Measurements from ENCODE around the gene MAP1LC3B2. TPM values are rescaled to one million over a fixed set of nuclear protein-coding genes. Genes with fewer than 3 reads are reported as not detected.

MAP1LC3B2 gene
- total and polyA plus RNA-seq, 10 of the 15 experiments (the other 5 are each of a cell fraction or from before 2014, with no cell fraction given), result 0.23 to 2.7 (median 0.72) TPM; not detected in 3

DNA sequence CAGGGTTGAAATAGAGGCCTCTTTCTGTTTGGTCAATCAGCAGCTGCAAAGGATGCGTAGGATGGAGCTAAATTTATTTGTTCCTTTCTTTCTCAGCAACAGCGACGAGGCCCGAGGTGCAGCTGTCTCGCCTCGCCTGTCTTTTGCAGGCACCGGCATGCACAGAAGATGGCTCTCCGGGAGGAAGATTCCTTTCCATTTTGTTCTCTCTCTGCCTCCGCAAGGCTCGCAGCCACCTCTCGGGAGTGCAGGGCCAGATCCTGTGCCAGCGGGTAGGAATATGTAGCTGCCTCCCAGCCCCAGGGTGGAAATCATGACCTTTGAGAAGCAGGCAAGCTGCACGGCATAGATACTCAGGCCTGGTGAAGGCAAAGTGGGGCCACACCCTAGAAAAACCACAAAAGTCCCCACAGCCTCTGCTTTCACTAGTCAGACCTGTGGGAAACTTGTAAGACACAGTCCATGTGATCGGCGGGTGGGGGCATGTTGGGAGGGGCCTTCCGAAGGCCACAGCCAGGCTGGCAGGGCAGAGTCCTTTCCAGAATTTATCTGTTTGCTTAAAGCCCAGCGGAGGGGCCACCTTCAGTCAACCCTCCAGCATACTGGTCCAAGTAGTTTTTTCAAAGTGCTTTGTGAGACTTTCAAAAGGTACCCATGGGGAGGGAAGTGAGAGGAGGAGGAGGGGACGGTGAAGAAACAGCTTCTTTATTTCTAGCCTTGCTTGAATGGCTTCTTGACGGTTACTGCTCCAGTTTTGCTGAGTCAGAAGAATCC lies at the start of gene MAP1LC3B2 (continued):
- TF ChIP-seq, protein P1, sequence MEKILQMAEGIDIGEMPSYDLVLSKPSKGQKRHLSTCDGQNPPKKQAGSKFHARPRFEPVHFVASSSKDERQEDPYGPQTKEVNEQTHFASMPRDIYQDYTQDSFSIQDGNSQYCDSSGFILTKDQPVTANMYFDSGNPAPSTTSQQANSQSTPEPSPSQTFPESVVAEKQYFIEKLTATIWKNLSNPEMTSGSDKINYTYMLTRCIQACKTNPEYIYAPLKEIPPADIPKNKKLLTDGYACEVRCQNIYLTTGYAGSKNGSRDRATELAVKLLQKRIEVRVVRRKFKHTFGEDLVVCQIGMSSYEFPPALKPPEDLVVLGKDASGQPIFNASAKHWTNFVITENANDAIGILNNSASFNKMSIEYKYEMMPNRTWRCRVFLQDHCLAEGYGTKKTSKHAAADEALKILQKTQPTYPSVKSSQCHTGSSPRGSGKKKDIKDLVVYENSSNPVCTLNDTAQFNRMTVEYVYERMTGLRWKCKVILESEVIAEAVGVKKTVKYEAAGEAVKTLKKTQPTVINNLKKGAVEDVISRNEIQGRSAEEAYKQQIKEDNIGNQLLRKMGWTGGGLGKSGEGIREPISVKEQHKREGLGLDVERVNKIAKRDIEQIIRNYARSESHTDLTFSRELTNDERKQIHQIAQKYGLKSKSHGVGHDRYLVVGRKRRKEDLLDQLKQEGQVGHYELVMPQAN (conservative IDR thresholded peaks at IDR 0.05), result no peak
- TF ChIP-seq GABPA (IDR thresholded peaks at IDR 0.05; ENCODE audit: low read depth) (0 out of 2 replicates have a peak, but pooled peaks have one; percentile 38), TBL1XR1 (IDR thresholded peaks at IDR 0.05; ENCODE audit: low read depth, low read length) (no peak; the same call in 1 of the 2 replicates), POLR2A (IDR thresholded peaks at IDR 0.05; ENCODE audit: low read depth, low read length) (no peak), IKZF2 (IDR thresholded peaks at IDR 0.05) (peak; percentile 91 to 95; a peak in 3 of 4 replicates), CHD1 (IDR thresholded peaks at IDR 0.05; ENCODE audit: low read depth, low read length) (no peak), BMI1 (IDR thresholded peaks at IDR 0.05; ENCODE audit: borderline replicate concordance) (peak; percentile 73), CHD4 (IDR thresholded peaks at IDR 0.05) (no peak), HDGF (IDR thresholded peaks at IDR 0.05) (no peak), BCL3 (IDR thresholded peaks at IDR 0.05; ENCODE audit: borderline replicate concordance, insufficient read depth, low read depth, low read length, poor library complexity, severe bottlenecking) (no peak), GATAD2B (conservative IDR thresholded peaks at IDR 0.05; ENCODE audit: low read depth) (peak; percentile 92), SP1 (IDR thresholded peaks at IDR 0.05; ENCODE audit: low read depth, low read length) (no peak), EGR1 (IDR thresholded peaks at IDR 0.05; ENCODE audit: borderline replicate concordance in 1 of 2, low read depth in 2 of 2, low read length in 2 of 2) (peak in 1 of 2 experiments; percentile 37; a peak in 1 of 3 replicates), ZNF687 (IDR thresholded peaks at IDR 0.05) (no peak), BACH1 (IDR thresholded peaks at IDR 0.05; ENCODE audit: borderline replicate concordance) (peak; percentile 99), PML (IDR thresholded peaks at IDR 0.05; ENCODE audit: low read length) (peak; percentile 62)
- TF ChIP-seq, protein P2, sequence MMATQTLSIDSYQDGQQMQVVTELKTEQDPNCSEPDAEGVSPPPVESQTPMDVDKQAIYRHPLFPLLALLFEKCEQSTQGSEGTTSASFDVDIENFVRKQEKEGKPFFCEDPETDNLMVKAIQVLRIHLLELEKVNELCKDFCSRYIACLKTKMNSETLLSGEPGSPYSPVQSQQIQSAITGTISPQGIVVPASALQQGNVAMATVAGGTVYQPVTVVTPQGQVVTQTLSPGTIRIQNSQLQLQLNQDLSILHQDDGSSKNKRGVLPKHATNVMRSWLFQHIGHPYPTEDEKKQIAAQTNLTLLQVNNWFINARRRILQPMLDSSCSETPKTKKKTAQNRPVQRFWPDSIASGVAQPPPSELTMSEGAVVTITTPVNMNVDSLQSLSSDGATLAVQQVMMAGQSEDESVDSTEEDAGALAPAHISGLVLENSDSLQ (IDR thresholded peaks at IDR 0.05), result peak; percentile 67; the same call in 1 of the 2 replicates
- TF ChIP-seq, protein P3, sequence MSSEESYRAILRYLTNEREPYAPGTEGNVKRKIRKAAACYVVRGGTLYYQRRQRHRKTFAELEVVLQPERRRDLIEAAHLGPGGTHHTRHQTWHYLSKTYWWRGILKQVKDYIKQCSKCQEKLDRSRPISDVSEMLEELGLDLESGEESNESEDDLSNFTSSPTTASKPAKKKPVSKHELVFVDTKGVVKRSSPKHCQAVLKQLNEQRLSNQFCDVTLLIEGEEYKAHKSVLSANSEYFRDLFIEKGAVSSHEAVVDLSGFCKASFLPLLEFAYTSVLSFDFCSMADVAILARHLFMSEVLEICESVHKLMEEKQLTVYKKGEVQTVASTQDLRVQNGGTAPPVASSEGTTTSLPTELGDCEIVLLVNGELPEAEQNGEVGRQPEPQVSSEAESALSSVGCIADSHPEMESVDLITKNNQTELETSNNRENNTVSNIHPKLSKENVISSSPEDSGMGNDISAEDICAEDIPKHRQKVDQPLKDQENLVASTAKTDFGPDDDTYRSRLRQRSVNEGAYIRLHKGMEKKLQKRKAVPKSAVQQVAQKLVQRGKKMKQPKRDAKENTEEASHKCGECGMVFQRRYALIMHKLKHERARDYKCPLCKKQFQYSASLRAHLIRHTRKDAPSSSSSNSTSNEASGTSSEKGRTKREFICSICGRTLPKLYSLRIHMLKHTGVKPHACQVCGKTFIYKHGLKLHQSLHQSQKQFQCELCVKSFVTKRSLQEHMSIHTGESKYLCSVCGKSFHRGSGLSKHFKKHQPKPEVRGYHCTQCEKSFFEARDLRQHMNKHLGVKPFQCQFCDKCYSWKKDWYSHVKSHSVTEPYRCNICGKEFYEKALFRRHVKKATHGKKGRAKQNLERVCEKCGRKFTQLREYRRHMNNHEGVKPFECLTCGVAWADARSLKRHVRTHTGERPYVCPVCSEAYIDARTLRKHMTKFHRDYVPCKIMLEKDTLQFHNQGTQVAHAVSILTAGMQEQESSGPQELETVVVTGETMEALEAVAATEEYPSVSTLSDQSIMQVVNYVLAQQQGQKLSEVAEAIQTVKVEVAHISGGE (CRISPR knock-in tag; IDR thresholded peaks at IDR 0.05), result no peak
